SJSA1 (cell line): ENCODE measurements around the gene AZIN2. TPM values are rescaled to one million over a fixed set of nuclear protein-coding genes. Genes with fewer than 3 reads are reported as not detected.

ENCODE experiments used
- DNase-seq, 2 experiments: peaks; one replicate each; pipeline ENCODE4 v3.0.0-alpha.2; 2015 to 2020; ENCODE audit warnings: low spot score in 2 of 2, low read depth in 1 of 2
- H3K27ac ChIP-seq: fragments of 250-450 bp; sonication (Bioruptor Pico); 2 replicates; pipeline ENCODE4 v1.5.1; 2020; ENCODE audit warnings: mild to moderate bottlenecking, moderate library complexity
- H3K27me3 ChIP-seq: fragments of 250-450 bp; sonication (Bioruptor Pico); replicated peaks from 2 replicates; pipeline ENCODE4 v1.5.1; 2020; ENCODE audit warnings: mild to moderate bottlenecking, moderate library complexity
- H3K36me3 ChIP-seq: fragments of 250-450 bp; sonication (Bioruptor Pico); 2 replicates; pipeline ENCODE4 v1.5.1; 2020; ENCODE audit warnings: mild to moderate bottlenecking
- H3K4me1 ChIP-seq: fragments of 250-450 bp; sonication (Bioruptor Pico); replicated peaks from 2 replicates; pipeline ENCODE4 v1.6.1; 2021; ENCODE audit warnings: mild to moderate bottlenecking
- H3K4me3 ChIP-seq: fragments of 250-450 bp; sonication (Bioruptor Pico); 2 replicates; pipeline ENCODE4 v1.5.1; 2020; ENCODE audit warnings: mild to moderate bottlenecking
- H3K9me3 ChIP-seq: fragments of 250-450 bp; sonication (Bioruptor Pico); replicated peaks from 2 replicates; pipeline ENCODE4 v1.5.1; 2020; ENCODE audit warnings: mild to moderate bottlenecking
- total RNA-seq: library from RNA; depleted of rRNA; stranded (reverse); fragments of >200 nt; shearing (Covaris generic); gene quantifications from 2 replicates; pipeline ENCODE4 v1.2.3, GENCODE V29; 2014

The AZIN2 gene
- total RNA-seq, 1 experiment from 2014 or later = 3.0 TPM

DNA sequence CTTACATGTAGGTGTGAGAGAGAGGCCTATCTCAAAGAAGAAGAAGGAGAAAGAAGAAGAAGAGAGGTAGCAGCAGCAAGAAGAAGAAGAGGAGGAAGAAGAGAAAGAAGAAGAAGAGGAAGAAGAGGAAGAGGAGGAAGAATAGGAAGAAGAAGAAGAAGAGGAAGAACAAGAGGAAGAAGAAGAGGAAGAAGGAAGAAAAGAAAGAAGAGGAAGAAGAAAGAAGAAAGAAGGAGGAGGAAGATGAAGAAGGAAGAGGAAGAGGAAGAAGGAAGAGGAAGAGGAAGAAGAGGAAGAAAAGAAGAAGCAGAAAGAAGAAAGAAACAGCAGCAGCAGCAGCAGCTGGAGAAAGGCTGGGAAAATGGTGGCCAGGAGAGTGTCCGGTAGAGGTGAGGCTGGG is 10.3 kb upstream of the AZIN2 start:
- no peak for DNase-seq
- H3K27ac ChIP-seq = no peak overlapping the region
- no peaks in the 10 kb centered on the region for H3K27me3 ChIP-seq

DNA sequence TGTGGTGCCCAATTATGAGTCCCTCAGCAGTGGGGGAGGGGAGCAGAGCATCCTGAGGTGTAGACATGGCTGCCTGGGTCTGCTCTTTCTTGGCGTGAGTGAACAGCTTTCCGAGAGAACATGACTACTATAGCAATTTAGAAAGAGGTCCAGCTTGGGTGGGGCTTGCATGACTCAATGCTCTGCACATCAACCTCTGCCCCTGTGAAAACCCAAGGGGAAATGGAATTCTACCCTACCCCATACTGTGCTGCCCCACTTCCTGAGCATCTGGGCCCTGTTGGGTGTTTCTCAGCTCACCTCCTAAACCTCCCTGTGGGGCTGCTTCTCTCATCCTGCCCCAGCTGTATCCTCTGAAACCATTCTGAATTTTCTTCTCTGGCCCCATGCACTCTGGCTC is 8.2 kb upstream of the AZIN2 start:
- Histone ChIP-seq H3K36me3 (no peaks in the 10 kb centered on the region), H3K27me3 (no peaks in the 10 kb centered on the region), H3K4me3 (no peak overlapping the region), H3K27ac (no peak overlapping the region), H3K9me3 (no peaks in the 10 kb centered on the region), H3K4me1 (0 out of 2 replicates have a peak, but pooled peaks cover 4% of the 10 kb centered on the region)
- no peak for DNase-seq

More for the DNA sequence above, 10.3 kb upstream of the AZIN2 start:
- 0 out of 2 replicates have a peak, but pooled peaks cover 4% of the 10 kb centered on the region for H3K4me1 ChIP-seq
- H3K36me3 ChIP-seq = no peaks in the 10 kb centered on the region
- no peaks in the 10 kb centered on the region for H3K9me3 ChIP-seq
- H3K4me3 ChIP-seq = no peak overlapping the region

GRCh38 chr1:33074193-33074945 is 6.6 kb upstream of the AZIN2 start:
- Histone ChIP-seq H3K27ac (no peak overlapping the region), H3K36me3 (no peaks in the 10 kb centered on the region), H3K9me3 (no peaks in the 10 kb centered on the region), H3K27me3 (no peaks in the 10 kb centered on the region), H3K4me3 (no peak overlapping the region), H3K4me1 (0 out of 2 replicates have a peak, but pooled peaks cover 4% of the 10 kb centered on the region)
- DNase-seq = no peak

- Histone ChIP-seq H3K4me3 (no peak overlapping the region), H3K27me3 (no peaks in the 10 kb centered on the region), H3K27ac (no peak overlapping the region), H3K36me3 (no peaks in the 10 kb centered on the region), H3K4me1 (peaks cover 16% of the 10 kb centered on the region), H3K9me3 (no peaks in the 10 kb centered on the region)
- DNase-seq = no peak
Measured at GRCh38 chr1:33078030-33078591, 2.8 kb upstream of the AZIN2 start.

DNA sequence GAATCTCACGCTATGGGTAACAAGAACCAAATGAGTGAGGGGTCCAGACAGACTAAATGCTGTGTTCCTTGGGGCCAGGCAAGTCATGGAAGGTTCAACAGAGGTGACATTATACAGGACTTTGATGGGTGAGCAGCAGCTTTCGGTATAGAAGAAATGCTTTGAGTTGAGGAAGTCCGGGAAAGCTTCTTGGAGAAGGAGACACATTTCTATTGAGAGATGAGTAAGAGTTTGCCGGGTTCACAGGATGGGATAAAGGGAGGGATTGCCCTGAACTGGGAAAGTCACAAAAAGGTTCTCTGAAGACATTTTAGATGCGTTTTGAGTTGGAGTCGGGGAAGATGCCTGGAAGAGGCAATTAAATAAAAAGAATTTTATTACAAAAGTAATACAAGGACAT is 580 bp upstream of the AZIN2 start:
- H3K9me3 ChIP-seq = no peaks in the 10 kb centered on the region
- no peaks in the 10 kb centered on the region for H3K27me3 ChIP-seq
- no peak overlapping the region for H3K27ac ChIP-seq

GRCh38 chr1:33081554-33082305 is 777 bp downstream of the AZIN2 start:
- Histone ChIP-seq H3K4me3 (peak overlapping the region; percentile 58), H3K27me3 (no peaks in the 10 kb centered on the region), H3K27ac (no peak overlapping the region), H3K9me3 (no peaks in the 10 kb centered on the region), H3K36me3 (no peaks in the 10 kb centered on the region), H3K4me1 (peaks cover 12% of the 10 kb centered on the region)
- no peak for DNase-seq

More for the DNA sequence above, 580 bp upstream of the AZIN2 start:
- Histone ChIP-seq H3K4me1 (peaks cover 12% of the 10 kb centered on the region), H3K36me3 (no peaks in the 10 kb centered on the region), H3K4me3 (peak overlapping the region; percentile 58)
- DNase-seq = no peak

DNA sequence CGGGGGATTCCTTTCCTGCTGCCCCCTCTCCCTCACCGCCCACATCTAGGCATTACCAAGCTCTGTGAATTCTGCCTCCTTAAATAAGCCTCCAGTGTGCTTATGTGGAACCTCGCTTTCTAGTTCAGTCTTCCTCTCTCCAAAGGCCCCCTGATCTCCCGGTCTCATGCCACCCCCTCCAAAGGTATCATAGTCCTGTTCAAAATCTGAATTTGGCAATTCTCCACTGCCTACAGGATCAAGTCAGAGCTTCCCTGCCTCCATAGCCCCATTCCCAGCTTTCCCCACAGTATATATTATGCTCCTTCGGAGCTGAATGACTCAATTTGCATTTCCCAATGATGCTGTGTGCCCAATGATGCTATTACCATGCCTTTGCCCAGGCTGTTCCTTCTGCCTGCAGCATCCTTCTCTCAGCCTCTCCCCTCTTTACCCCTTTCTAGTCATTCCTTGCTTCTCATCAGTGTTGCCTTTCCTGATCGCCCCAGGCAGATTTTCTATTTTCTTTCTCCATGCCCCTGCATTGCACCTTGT is 1.7 kb downstream of the AZIN2 start:
- Histone ChIP-seq H3K4me1 (peaks cover 12% of the 10 kb centered on the region), H3K9me3 (no peaks in the 10 kb centered on the region), H3K4me3 (no peak overlapping the region), H3K27ac (no peak overlapping the region), H3K27me3 (no peaks in the 10 kb centered on the region), H3K36me3 (no peaks in the 10 kb centered on the region)
- DNase-seq = no peak

DNA sequence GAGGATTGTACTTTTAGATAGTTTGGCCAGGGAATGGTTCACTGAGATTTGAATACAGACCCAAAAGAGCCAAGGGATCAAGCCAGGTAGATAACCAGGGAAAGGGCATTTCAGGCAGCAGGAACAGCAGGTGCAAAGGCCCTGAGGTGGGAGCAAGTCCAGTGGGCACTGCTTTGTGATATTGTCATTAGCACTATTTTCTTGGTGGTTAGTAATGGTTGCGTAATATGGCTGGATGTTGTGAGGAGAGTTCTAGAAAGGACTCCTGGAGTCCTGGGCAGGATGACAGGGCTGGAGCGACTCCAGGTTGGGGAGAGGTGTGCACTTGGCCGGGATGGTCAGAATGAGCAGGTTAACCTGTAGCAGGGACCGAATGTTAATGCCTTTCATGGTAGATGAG is 4.4 kb downstream of the AZIN2 start:
- DNase-seq = no peak
- no peaks in the 10 kb centered on the region for H3K27me3 ChIP-seq
- no peak overlapping the region for H3K27ac ChIP-seq

GRCh38 chr1:33086384-33086850 is 5.5 kb downstream of the AZIN2 start:
- peak; percentile 44 to 72 for DNase-seq
- no peak overlapping the region for H3K4me3 ChIP-seq
- H3K4me1 ChIP-seq = peaks cover 3% of the 10 kb centered on the region

More for the DNA sequence above, 4.4 kb downstream of the AZIN2 start:
- no peaks in the 10 kb centered on the region for H3K36me3 ChIP-seq
- no peaks in the 10 kb centered on the region for H3K9me3 ChIP-seq
- peaks cover 11% of the 10 kb centered on the region for H3K4me1 ChIP-seq
- no peak overlapping the region for H3K4me3 ChIP-seq

DNA sequence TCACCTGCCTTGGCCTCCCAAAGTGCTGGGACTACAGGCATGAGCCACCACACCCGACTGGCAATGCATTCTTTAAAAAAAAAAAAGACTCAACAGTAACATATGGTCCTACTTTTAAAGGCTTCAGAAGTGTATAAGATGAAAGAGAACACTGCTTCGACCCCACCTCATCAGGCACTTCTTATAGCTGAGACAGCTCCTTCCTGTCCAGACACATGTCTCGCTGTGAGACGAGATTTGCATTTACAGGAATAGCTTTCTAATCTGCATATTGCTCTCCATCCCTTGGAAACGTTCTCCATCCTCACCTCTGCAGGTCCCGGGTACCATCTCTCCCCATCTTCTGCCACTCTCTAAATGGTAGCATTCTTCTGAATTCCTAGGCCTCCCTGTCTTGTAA is 6.7 kb downstream of the AZIN2 start:
- Histone ChIP-seq H3K27me3 (no peaks in the 10 kb centered on the region), H3K4me3 (no peak overlapping the region), H3K4me1 (no peaks in the 10 kb centered on the region), H3K27ac (no peak overlapping the region), H3K36me3 (no peaks in the 10 kb centered on the region), H3K9me3 (no peaks in the 10 kb centered on the region)
- DNase-seq = peak in 1 of 2 experiments; percentile 16

More at GRCh38 chr1:33086384-33086850, 5.5 kb downstream of the AZIN2 start:
- Histone ChIP-seq H3K27ac (no peak overlapping the region), H3K36me3 (no peaks in the 10 kb centered on the region), H3K27me3 (no peaks in the 10 kb centered on the region), H3K9me3 (no peaks in the 10 kb centered on the region)

GRCh38 chr1:33088119-33088906 is 7.4 kb downstream of the AZIN2 start:
- no peak overlapping the region for H3K4me3 ChIP-seq
- H3K9me3 ChIP-seq = no peaks in the 10 kb centered on the region
- no peaks in the 10 kb centered on the region for H3K27me3 ChIP-seq
- no peaks in the 10 kb centered on the region for H3K36me3 ChIP-seq
- H3K4me1 ChIP-seq = no peaks in the 10 kb centered on the region
- DNase-seq = peak in 1 of 2 experiments; percentile 33
- no peak overlapping the region for H3K27ac ChIP-seq

DNA sequence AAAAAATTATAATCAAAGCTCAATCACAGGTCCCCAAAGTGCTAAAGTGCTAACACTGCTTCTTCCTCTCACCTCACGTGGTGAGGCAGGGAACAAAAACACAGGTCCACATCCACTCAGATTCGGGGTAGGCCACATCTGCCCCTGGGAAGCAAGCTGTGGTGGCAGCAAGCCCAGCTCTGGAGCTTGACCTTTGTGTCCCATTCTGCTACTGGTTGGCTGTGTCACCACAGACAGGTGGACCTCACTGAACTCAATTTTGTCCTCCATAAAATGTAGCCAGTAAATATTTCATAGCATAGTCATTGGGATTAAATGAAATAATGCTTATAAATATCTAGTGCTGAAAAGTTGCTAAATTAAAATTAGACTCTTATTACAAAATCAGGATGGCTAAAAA is 8.5 kb downstream of the AZIN2 start:
- peak in 1 of 2 experiments; percentile 21 for DNase-seq

GRCh38 chr1:33092438-33092837 is 11.5 kb downstream of the AZIN2 start:
- H3K9me3 ChIP-seq = no peaks in the 10 kb centered on the region
- H3K27me3 ChIP-seq = no peaks in the 10 kb centered on the region
- H3K27ac ChIP-seq = no peak overlapping the region
- peak in 1 of 2 experiments; percentile 31 for DNase-seq
- no peak overlapping the region for H3K4me3 ChIP-seq
- peaks cover 10% of the 10 kb centered on the region for H3K4me1 ChIP-seq
- H3K36me3 ChIP-seq = peaks cover 2% of the 10 kb centered on the region; the same call in 1 of the 2 replicates

More for the DNA sequence above, 8.5 kb downstream of the AZIN2 start:
- H3K4me3 ChIP-seq = no peak overlapping the region
- H3K4me1 ChIP-seq = no peaks in the 10 kb centered on the region
- H3K36me3 ChIP-seq = no peaks in the 10 kb centered on the region
- H3K27me3 ChIP-seq = no peaks in the 10 kb centered on the region
- H3K27ac ChIP-seq = no peak overlapping the region
- H3K9me3 ChIP-seq = no peaks in the 10 kb centered on the region
